ENCODE measurements around the gene PLPP6. TPM values are rescaled to one million over a fixed set of nuclear protein-coding genes. Genes with fewer than 3 reads are reported as not detected.

The PLPP6 gene
- total and polyA plus RNA-seq, 2 of the 13 experiments (the other 11 are each of a cell fraction or from before 2014, with no cell fraction given) = 12.1 to 15.5 TPM

DNA sequence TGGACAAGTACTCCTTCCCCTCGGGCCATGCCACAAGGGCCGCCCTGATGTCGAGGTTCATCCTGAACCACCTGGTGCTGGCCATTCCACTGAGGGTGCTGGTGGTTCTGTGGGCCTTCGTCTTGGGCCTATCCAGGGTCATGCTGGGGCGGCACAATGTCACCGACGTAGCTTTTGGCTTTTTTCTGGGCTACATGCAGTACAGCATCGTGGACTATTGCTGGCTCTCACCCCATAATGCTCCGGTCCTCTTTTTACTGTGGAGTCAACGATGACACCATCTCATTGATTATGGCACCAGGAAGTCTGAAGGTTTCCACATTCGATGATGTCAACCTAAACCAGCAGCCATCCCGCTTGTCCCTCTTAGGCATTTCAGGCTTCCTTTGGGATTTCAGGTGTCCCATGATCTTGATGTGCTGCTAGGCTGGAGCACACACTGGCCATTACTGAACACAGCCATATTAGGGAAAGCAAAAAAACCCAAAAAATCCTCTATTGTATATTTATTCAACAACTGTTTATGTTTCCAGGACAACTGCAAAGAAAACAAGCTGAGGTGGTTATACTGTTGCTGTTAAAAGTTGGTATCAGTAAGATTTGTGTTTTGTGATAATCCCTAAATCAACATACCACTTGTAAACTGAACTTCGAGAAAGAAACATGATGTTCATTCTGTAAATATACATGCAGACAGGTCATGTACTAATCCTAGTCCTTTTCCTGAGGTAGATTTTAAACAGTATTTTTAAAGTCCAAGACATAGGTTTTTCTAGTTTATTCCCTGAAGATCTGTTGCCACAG lies 1.1 kb downstream of the PLPP6 start:
- DNase-seq (ENCODE audit: low spot score) (peak; percentile 65), ATAC-seq (peak; percentile 55), FAIRE-seq (no peak)
- ChIA-PET CTCF (ENCODE audit: low intra/inter-chr PET ratio, low total read pairs) (no interaction called here), POLR2A (interaction anchor here (0.7 to 3.7 kb wide), 11 partner anchors 12 to 176 kb away, joined by 3 to 43 read pairs (median 6); partner anchors contain the start of genes AK3 and CDC37L1)
- no peaks in the 10 kb centered on the region for H4K20me1 ChIP-seq (ENCODE audit: insufficient read depth, low read length)
- peaks cover 12% of the 10 kb centered on the region for H3K79me2 ChIP-seq (ENCODE audit: insufficient read depth, low read length)
- H3K9me3 ChIP-seq (ENCODE audit: low read length) = no peaks in the 10 kb centered on the region
- H3K9ac ChIP-seq (ENCODE audit: insufficient read depth, low read depth, low read length) = peak overlapping the region; percentile 86
- H3K4me3 ChIP-seq (replicated peaks in 1 of 3; ENCODE audit: insufficient read depth in 1 of 3, low read depth in 2 of 3, low read length in 3 of 3) = peak overlapping the region; percentile 75 to 81 (median 77)
- peak overlapping the region; percentile 93 for H3K27ac ChIP-seq (ENCODE audit: extremely low read length, insufficient read depth, low read length)
- H3K4me1 ChIP-seq (ENCODE audit: insufficient read depth, low read length) = peaks cover 52% of the 10 kb centered on the region
- BruUV-seq (replicated peaks) = no TSS peak
- peak overlapping the region; percentile 98 for H3K4me2 ChIP-seq (ENCODE audit: low read depth, low read length)
- no peaks in the 10 kb centered on the region for H3K27me3 ChIP-seq (ENCODE audit: control insufficient read depth in 1 of 2, insufficient read depth in 2 of 2, low read length in 2 of 2)
- in situ Hi-C loops (cut with HindIII; ENCODE audit: extremely low pct_ligation_motif_present, low pct_unique_long_range_greater_than_20kb) (no loop called here), intact Hi-C loops (cut with micrococcal nuclease; ENCODE audit: unreplicated experiment) (loop anchor here (1.0 to 5.0 kb wide), 3 partner anchors 16 to 77 kb away; partner anchors contain the start of gene CDC37L1)
- no peaks in the 10 kb centered on the region for H3K36me3 ChIP-seq (replicated peaks in 1 of 2; ENCODE audit: control insufficient read depth in 1 of 2, insufficient read depth in 2 of 2, low read length in 2 of 2)
- H2AFZ ChIP-seq (ENCODE audit: low read length) = no peak overlapping the region
- WGBS (ENCODE audit: low lambda C conversion rate) = 4% methylated on average over 8 of the region's 13 CpGs
- no peak for TF ChIP-seq ZNF761 (CRISPR knock-in tag; conservative IDR thresholded peaks at IDR 0.05)
- peak; percentile 23; the same call in 1 of the 2 replicates for TF ChIP-seq ZFX (CRISPR knock-in tag; IDR thresholded peaks at IDR 0.05; ENCODE audit: low read depth)
- TF ChIP-seq ZNF672 (CRISPR knock-in tag; IDR thresholded peaks at IDR 0.05) = no peak
- TF ChIP-seq, protein P1, sequence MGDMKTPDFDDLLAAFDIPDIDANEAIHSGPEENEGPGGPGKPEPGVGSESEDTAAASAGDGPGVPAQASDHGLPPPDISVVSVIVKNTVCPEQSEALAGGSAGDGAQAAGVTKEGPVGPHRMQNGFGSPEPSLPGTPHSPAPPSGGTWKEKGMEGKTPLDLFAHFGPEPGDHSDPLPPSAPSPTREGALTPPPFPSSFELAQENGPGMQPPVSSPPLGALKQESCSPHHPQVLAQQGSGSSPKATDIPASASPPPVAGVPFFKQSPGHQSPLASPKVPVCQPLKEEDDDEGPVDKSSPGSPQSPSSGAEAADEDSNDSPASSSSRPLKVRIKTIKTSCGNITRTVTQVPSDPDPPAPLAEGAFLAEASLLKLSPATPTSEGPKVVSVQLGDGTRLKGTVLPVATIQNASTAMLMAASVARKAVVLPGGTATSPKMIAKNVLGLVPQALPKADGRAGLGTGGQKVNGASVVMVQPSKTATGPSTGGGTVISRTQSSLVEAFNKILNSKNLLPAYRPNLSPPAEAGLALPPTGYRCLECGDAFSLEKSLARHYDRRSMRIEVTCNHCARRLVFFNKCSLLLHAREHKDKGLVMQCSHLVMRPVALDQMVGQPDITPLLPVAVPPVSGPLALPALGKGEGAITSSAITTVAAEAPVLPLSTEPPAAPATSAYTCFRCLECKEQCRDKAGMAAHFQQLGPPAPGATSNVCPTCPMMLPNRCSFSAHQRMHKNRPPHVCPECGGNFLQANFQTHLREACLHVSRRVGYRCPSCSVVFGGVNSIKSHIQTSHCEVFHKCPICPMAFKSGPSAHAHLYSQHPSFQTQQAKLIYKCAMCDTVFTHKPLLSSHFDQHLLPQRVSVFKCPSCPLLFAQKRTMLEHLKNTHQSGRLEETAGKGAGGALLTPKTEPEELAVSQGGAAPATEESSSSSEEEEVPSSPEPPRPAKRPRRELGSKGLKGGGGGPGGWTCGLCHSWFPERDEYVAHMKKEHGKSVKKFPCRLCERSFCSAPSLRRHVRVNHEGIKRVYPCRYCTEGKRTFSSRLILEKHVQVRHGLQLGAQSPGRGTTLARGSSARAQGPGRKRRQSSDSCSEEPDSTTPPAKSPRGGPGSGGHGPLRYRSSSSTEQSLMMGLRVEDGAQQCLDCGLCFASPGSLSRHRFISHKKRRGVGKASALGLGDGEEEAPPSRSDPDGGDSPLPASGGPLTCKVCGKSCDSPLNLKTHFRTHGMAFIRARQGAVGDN (CRISPR knock-in tag; IDR thresholded peaks at IDR 0.05) = peak; percentile 74
- no peak; the same call in 1 of the 2 replicates for TF ChIP-seq ZMAT3 (CRISPR knock-in tag; conservative IDR thresholded peaks at IDR 0.05)
- 0 out of 2 replicates have a peak, but pooled peaks have one; percentile 1 for TF ChIP-seq KDM2A (CRISPR knock-in tag; IDR thresholded peaks at IDR 0.05; ENCODE audit: borderline replicate concordance, low read depth)
- TF ChIP-seq ZNF782 (CRISPR knock-in tag; IDR thresholded peaks at IDR 0.05; ENCODE audit: borderline replicate concordance) = no peak
- no peak for TF ChIP-seq FLYWCH1 (CRISPR knock-in tag; IDR thresholded peaks at IDR 0.05)
- TF ChIP-seq ZNF510 (CRISPR knock-in tag; IDR thresholded peaks at IDR 0.05; ENCODE audit: low read depth) = 0 out of 2 replicates have a peak, but pooled peaks have one; percentile 3
- TF ChIP-seq, protein P2, sequence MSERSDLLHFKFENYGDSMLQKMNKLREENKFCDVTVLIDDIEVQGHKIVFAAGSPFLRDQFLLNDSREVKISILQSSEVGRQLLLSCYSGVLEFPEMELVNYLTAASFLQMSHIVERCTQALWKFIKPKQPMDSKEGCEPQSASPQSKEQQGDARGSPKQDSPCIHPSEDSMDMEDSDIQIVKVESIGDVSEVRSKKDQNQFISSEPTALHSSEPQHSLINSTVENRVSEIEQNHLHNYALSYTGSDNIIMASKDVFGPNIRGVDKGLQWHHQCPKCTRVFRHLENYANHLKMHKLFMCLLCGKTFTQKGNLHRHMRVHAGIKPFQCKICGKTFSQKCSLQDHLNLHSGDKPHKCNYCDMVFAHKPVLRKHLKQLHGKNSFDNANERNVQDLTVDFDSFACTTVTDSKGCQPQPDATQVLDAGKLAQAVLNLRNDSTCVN (CRISPR knock-in tag; IDR thresholded peaks at IDR 0.05; ENCODE audit: borderline replicate concordance) = no peak
- TF ChIP-seq ELF3 (CRISPR knock-in tag; IDR thresholded peaks at IDR 0.05) = peak; percentile 52; the same call in 1 of the 2 replicates
- 0 out of 2 replicates have a peak, but pooled peaks have one; percentile 17 for TF ChIP-seq SRY (CRISPR knock-in tag; IDR thresholded peaks at IDR 0.05)
- TF ChIP-seq, protein P3, sequence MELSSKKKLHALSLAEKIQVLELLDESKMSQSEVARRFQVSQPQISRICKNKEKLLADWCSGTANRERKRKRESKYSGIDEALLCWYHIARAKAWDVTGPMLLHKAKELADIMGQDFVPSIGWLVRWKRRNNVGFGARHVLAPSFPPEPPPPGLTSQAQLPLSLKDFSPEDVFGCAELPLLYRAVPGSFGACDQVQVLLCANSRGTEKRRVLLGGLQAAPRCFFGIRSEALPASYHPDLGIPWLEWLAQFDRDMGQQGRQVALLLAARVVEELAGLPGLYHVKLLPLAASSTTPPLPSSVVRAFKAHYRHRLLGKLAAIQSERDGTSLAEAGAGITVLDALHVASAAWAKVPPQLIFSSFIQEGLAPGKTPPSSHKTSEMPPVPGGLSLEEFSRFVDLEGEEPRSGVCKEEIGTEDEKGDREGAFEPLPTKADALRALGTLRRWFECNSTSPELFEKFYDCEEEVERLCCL (CRISPR knock-in tag; IDR thresholded peaks at IDR 0.05; ENCODE audit: borderline replicate concordance) = no peak
- no peak for TF ChIP-seq TOE1 (CRISPR knock-in tag; IDR thresholded peaks at IDR 0.05)
- no peak for TF ChIP-seq ZNF678 (CRISPR knock-in tag; IDR thresholded peaks at IDR 0.05)
- no peak for TF ChIP-seq SRSF9 (IDR thresholded peaks at IDR 0.05; ENCODE audit: borderline replicate concordance, insufficient read depth, low read depth, low read length, poor library complexity, severe bottlenecking)

Measured in HepG2 (cell line).